NCI-H146 (cell line): Measurements from ENCODE around the gene DISP2.

Experiments used
- DNase-seq: peaks from one replicate; lab custom pipeline; 2025; lab: John Stamatoyannopoulos, UW

Gene DISP2

DNA sequence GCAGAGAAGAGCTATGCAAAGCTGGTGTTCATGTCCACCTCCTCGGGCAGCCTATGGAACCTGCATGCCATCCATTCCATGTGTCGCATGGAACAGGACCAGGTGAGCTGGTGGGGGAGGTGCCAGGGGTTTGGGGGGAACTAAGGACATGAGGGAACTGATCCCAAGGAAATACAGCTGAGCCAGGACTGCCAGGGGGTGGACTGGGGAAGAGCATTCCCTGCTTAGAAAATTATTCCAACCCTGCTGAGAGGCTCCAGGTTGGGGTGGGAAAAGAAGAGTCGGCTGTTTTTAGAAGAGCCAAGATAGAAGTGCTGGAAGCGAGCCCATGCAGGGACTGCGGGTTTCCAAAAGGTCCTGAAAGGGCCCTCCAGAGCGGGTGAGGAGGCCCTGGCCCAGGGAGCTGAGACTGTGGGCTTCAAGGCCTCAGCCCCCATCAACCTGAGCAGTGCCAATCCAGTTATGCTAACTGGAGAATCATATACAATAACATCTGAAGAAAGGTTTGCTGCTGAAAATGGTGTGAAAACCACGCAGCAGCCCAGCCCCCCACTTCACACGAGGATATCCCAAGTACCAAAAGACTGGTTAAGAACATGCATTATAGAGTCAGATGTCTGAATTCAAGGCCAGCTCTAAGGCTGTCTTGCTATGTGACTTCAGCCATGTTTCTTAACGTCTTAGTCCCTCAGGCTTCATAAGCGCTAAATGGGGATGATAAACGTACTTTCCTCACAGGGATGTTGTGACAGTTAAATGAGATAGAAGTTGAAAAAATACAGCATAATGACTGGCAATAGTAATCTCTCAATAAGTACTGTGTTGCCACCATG lies 7.8 kb downstream of the DISP2 start:
- no peak for DNase-seq

DNA sequence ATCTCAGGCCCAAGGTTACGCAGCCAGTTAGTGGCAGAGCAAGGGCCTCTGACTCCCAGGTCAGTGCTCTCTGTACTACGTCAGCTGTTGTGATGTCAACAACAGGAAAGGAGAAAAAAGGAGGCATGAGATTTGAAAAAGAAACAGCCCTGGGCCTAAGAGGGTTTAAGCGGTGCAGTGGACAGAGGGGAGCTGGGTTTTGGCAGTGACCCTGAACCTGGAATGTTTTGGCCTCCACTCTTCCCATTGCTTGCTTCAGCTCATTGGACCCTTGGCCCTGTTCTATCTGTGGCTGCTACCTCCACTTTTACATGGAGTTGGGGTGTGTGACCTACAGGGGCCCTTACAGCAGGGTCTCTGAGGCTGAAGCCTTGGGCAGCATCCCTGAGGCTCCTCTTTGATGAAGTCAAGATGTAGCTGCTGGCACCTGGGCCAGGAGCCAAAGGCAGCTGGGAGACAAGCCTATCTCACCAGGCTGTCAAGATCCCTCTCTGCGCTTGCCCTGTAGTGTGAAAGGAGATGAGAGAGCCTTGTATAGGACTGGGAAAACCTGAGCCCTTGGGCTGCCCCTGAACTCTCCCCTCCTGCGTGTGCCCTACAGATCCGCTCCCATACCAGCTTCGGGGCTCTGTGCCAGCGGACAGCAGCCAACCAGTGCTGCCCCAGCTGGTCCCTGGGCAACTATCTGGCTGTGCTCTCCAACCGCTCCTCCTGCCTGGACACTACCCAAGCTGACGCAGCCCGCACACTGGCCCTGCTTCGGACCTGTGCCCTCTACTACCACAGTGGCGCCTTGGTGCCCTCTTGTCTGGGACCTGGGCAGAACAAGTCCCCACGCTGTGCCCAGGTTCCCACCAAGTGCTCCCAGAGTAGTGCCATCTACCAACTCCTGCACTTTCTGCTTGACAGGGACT lies 8.7 kb downstream of the DISP2 start:
- DNase-seq: no peak

DNA sequence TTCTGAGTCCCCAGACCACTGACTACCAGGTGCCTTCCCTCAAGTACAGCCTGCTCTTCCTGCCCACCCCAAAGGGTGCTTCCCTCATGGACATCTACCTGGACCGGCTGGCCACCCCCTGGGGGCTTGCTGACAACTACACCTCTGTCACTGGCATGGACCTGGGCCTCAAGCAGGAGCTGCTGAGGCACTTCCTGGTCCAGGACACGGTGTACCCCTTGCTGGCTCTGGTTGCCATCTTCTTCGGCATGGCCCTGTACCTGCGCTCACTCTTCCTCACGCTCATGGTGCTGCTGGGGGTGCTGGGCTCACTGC lies 9.3 kb downstream of the DISP2 start:
- no peak for DNase-seq

DNA sequence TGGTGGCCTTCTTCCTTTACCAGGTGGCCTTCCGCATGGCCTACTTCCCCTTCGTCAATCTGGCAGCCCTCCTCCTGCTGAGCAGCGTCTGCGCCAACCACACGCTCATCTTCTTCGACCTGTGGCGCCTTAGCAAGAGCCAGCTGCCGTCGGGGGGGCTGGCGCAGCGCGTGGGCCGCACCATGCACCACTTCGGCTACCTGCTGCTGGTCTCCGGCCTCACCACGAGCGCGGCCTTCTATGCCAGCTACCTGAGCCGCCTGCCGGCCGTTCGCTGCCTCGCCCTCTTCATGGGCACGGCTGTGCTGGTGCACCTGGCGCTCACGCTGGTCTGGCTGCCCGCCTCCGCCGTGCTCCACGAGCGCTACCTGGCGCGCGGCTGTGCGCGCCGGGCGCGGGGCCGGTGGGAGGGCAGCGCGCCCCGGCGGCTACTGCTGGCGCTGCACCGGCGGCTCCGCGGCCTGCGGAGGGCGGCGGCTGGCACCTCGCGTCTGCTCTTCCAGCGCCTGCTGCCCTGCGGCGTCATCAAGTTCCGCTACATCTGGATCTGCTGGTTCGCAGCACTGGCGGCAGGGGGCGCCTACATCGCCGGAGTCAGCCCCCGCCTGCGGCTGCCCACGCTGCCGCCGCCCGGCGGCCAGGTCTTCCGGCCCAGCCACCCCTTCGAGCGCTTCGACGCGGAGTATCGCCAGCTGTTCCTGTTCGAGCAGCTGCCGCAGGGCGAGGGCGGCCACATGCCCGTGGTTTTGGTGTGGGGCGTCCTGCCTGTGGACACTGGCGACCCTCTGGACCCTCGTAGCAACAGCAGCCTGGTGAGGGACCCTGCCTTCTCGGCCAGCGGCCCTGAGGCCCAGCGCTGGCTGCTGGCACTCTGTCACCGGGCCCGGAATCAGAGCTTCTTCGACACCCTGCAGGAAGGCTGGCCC lies 9.9 kb downstream of the DISP2 start:
- peak; percentile 89 for DNase-seq

DNA sequence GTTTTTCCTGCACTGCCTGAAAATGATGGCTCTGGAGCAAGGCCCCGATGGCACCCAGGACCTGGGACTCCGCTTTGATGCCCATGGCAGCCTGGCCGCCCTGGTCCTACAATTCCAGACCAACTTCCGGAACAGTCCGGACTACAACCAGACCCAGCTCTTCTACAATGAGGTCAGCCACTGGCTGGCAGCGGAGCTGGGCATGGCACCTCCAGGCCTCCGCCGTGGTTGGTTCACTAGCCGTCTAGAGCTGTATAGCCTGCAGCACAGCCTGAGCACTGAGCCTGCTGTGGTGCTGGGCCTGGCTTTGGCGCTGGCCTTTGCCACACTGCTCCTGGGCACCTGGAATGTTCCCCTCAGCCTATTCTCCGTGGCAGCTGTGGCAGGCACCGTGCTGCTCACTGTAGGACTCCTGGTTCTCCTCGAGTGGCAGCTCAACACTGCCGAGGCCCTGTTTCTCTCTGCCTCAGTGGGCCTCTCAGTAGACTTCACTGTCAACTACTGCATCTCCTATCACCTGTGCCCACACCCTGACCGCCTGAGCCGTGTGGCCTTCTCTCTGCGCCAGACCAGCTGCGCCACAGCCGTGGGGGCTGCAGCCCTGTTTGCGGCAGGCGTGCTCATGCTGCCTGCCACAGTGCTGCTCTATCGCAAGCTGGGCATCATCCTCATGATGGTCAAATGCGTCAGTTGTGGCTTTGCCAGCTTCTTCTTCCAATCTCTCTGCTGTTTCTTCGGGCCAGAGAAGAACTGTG lies 10.9 kb downstream of the DISP2 start:
- no peak for DNase-seq

DNA sequence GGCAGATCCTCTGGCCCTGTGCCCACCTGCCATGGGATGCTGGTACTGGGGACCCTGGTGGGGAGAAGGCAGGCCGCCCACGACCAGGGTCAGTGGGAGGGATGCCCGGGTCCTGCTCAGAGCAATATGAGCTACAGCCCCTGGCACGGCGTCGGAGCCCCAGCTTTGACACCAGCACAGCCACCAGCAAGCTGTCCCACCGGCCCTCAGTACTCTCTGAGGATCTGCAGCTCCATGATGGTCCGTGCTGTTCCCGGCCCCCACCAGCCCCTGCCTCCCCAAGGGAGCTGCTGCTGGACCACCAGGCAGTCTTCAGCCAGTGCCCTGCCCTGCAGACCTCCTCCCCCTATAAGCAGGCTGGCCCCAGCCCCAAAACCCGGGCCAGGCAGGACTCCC lies 11.5 kb downstream of the DISP2 start:
- no peak for DNase-seq

DNA sequence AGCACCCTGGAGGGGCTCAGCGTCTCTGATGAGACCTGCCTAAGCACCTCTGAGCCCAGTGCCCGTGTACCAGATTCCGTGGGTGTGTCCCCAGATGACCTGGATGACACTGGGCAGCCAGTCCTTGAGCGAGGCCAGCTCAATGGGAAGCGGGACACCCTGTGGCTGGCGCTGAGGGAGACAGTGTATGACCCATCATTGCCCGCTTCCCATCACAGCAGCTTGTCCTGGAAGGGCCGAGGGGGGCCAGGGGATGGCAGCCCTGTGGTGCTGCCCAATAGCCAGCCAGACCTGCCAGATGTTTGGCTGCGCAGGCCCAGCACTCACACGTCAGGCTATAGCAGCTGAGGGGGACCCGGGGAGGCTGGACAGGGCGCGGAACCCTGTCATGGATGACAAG lies 12.0 kb downstream of the DISP2 start:
- DNase-seq: no peak

DNA sequence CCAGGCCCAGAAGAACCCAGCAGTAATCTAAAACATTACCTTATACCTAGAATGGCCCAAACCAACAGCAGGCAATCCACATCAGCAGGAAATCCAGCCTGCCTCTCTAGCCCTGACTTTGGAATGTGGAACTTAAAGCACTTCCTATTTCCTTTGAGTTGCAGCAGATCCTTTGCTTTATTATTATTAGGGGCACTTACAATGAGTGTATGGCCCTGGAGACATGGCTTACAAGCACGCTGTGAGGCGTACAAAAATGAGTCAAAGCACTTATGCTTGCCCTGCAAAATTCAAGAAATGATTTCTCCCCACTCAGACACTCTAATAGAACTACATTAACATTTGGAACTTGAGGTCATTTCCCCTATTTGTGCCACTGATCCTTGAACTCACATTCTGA lies 15.0 kb downstream of the DISP2 start:
- DNase-seq: no peak

DNA sequence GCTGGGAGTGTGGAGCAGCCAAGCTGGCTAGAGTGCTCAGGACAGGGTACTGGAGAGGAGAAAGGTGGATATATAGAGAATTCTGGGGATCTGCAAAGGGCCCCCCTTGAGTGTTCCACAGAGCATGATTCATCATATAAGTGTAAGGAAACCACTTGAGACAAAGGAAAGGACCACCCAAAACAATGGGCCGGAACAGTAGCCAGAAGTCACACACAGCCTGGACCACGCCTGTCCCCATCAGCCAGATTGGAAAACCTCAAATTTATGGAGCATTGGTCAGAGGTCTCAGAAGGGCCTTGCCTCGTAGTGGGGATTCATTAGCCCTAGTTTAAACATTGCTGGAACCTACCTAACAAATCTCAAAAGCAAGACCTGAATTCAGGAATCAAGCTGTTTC lies 19.6 kb downstream of the DISP2 start:
- no peak for DNase-seq

DNA sequence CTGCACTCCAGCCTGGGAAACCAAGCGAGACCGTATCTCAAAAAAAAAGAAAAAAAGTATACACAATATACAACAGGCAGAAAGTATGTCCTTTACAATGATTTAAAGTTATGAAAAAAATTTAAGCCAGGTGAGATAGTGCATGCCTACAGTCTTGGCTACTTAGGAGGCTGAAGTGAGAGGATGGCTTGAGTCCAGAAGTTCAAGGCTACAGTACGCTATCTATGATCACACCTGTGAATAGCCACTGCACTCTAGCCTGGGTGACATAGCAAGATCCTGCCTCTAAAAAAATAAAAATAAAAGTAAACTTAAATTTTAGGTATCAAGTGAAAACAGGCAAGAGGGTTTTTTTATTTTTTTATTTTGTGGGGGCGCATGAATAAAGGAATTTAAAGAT lies 21.4 kb downstream of the DISP2 start:
- no peak for DNase-seq

DNA sequence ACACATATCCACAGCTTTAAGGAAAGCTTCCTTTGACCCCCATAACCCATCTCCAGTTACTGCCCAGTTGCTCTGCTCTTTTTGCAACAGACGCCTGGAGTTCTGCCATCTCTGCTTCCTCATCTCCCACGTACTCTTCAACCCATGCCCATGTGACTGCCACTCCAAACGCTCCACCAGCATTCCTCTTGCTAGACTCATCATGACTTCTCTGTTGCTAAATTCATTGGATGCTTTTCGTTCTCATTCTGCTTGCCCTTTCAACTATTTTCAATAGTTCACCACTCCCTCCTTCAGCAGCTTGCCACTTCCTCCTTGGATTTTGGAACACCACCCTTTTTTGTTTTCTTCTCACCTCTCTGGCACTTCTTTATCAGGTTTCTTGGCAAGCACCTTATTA lies 21.8 kb downstream of the DISP2 start:
- DNase-seq: no peak

DNA sequence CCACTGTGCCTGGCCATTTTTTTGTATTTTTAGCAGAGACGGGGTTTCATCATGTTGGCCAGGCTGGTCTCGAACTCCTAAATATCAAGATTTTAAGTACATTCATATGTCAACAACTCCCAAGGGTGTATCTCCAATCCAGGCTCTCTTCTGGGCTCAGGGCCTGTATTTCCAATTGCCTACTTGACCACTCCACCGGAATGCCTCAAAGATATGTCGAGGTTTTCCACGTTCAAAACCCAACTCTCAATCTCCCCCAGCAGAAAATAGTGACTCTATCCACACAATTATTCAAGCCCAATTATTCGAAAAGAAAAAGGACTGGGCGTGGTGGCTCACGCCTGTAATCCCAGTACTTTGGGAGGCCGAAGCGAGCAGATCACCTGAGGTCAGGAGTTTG lies 22.6 kb downstream of the DISP2 start:
- DNase-seq: no peak

DNA sequence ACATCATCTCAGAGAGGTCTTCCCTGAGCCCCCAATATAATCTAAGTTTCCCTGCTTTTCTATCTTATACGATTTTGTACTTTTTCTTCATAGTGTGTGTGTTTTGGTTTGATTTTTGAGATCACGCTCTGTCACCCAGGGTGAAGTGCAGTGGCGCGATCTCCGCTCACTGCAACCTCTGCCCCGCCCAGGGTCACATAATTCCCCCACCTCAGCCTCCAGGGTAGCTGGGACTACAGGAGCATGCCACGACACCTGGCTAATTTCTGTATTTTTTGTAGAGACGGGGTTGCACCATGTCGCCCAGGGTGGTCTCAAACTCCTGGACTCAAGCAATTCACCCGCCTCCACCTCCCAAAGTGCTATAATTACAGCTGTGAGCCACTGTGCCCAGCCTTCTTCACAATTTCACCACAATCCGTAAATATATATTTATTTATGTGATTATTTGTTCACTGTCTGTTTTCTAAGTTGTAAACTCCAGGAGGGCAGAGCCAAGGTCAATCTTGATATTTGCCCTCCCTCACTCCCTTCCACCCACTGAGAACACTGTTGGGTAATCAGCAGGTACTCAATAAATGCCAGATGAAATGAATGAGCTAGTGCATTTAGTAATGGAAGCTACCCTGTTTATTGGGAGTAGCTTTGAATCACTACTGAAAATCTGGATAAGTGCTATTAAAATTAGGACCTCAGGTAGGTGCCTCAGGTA lies 24.0 kb downstream of the DISP2 start:
- no peak for DNase-seq

DNA sequence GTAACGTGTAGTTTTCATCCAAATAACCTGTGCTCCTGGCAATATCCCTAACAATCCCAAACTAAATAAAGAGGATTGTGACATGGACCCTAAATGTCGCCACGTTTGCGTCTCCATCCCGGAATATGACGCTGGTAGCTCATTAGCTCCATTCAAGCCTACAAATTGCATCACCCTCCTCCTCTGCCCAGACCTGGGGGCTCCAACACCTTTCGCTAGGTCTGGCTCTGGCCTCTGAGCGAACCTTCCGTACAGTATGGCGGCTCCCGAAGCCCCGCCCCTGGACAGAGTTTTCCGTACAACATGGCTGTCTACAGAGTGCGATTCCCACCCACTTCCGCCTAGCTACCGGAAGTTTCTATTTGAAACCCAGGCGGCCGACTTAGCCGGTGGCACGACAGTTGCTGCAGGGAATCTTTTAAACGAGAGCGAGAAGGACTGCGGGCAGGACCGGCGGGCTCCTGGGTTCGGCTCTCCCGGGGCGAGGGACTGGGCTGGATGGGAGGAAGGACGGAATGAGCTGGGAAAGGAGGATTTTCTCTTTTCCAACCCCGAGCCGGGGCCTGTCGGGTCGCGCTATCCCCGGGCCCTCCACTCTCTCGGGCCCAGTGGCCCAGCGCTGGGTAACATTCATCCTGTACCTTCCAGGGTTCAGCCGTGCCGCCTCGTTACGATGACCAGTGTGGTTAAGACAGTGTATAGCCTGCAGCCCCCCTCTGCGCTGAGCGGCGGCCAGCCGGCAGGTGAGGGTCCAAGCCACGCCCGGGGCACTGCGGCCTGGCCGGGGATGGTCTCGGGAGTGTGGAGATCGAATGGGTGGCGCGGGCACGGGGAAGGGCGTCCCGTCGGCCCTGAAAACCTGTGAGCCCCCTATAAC lies 24.8 kb downstream of the DISP2 start, which contains the start of gene KNSTRN:
TSS of gene KNSTRN (plus strand) at position 142 of the 877 bp plus-strand sequence. CDS start at position 257, 115 bp downstream.
- peak; percentile 93 for DNase-seq

DNA sequence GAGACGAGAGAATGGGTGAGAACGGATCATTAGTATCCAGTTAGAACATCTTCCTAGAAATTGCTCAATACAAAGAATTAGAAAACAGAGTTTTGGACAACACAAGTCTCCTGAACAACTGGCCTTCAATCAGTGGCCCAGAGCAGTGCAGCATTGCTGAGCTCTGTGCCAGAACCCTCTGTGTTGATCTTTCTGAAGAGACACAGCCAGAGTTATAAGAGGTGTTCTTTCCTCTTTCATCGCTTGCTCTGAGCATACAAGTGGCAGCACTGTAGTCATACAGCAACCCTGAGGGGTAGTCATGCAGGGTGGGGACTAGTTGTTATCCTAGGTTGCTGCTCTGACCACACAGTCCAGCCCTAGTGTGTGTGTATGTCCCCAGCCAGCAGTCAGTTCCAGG lies 28.5 kb downstream of the DISP2 start:
- no peak for DNase-seq

DNA sequence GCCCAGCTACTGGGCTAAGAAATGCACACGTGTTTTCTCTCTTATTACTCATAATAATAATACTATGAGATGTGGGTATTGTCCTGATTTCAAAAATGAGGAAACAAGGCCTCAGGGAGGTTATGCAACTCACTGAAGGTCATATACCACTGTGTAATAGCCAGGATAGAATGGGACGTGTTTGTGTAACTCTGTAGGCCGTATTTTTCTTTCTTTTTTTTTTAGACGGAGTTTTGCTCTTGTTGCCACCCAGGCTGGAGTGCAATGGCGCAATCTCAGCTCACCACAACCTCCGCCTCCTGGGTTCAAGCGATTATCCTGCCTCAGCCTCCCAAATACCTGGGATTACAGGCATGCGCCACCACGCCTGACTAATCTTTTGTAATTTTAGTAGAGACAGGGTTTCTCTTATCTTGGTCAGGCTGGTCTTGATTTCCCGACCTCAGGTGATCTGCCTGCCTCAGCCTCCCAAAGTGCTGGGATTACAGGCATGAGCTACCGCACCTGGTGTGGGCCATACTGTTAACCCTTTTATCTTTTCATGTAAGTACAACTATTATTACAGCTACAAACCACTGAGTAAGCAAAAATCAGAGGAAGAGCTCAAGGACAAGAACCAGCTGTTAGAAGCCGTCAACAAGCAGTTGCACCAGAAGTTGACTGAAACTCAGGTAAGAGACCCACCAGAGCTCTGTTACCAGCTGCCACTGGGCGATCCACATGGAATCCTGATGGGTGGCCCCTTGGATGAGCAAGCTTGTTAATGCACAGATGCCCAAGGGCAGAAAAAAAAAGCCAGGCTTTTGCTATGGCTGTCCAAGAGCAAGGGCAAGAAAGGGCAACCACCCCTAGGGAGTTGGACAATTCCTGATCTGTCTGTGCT lies 31.2 kb downstream of the DISP2 start:
- no peak for DNase-seq

DNA sequence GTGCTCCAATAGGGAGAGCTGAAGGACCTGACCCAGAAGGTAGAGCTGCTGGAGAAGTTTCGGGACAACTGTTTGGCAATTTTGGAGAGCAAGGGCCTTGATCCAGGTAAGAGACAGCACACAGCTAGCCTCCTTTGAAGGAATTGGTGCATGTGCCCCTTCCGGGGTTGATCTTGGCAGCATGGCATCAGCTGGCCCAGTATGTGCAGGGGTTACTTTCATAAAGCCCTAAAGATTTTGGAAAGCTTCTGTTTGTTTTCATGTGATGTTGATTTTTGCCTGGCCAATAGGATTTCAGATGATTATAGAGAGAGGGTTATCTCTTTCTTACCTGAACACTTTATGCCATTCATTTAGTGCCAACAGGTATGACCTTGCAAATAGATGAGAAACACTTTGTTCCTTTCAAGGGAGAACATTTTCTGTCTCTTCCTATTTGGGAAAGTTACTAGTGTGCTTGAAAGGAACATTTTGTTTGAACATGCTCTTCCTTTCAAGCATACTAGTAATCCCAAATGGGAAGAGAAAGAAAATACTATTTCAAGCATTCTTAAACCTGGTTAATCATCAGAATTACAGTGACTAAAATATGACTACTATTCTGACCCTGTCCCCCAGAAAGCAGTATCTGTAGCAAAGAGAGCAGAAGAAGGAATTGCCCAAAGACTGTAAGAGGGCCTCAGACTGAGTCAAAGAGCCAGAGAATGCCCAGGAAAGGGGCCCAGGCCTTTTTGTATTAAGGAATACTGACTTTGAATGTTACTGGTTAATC lies 32.0 kb downstream of the DISP2 start:
- no peak for DNase-seq
